HEK293T (cell line): ENCODE results near the gene SMIM36.

Source experiments
- ARNT ChIP-seq: fragments of 450-650 bp; IDR thresholded peaks from 2 replicates; pipeline ENCODE4 v1.6.1; 2017; ENCODE audit warnings: mild to moderate bottlenecking
- BHLHE40 ChIP-seq: fragments of 450-650 bp; IDR thresholded peaks from 2 replicates; pipeline ENCODE4 v1.6.1; 2016; ENCODE audit warnings: mild to moderate bottlenecking, moderate library complexity, borderline replicate concordance
- ELF4 ChIP-seq: fragments of 450-650 bp; IDR thresholded peaks from 2 replicates; pipeline ENCODE4 v1.6.1; 2017; ENCODE audit warnings: antibody characterized with exemption
- FOXA1 ChIP-seq: fragments of 450-650 bp; IDR thresholded peaks from 2 replicates; pipeline ENCODE4 v1.6.1; 2016; ENCODE audit warnings: mild to moderate bottlenecking
- FOXM1 ChIP-seq: fragments of 450-650 bp; IDR thresholded peaks from 2 replicates; pipeline ENCODE4 v1.6.1; 2017; ENCODE audit warnings: mild to moderate bottlenecking, borderline replicate concordance
- HDGF ChIP-seq: fragments of 450-650 bp; IDR thresholded peaks from 2 replicates; pipeline ENCODE4 v1.6.1; 2017; ENCODE audit warnings: antibody characterized with exemption, borderline replicate concordance
- L3MBTL2 ChIP-seq: fragments of 450-650 bp; conservative IDR thresholded peaks from 2 replicates; pipeline ENCODE4 v1.6.1; 2016; ENCODE audit warnings: mild to moderate bottlenecking
- NFRKB ChIP-seq: fragments of 450-650 bp; IDR thresholded peaks from 2 replicates; pipeline ENCODE4 v1.6.1; 2016; ENCODE audit warnings: mild to moderate bottlenecking, moderate library complexity
- PKNOX1 ChIP-seq: fragments of 450-650 bp; IDR thresholded peaks from 2 replicates; pipeline ENCODE4 v1.6.1; 2016
- SP1 ChIP-seq: fragments of 450-650 bp; IDR thresholded peaks from 2 replicates; pipeline ENCODE4 v1.6.1; 2017
- ZNF384 ChIP-seq: fragments of 450-650 bp; IDR thresholded peaks from 2 replicates; pipeline ENCODE4 v1.6.1; 2016

GRCh38 chr17:55487695-55488432 lies 23.4 kb downstream of the SMIM36 start:
- TF ChIP-seq ELF4 (no peak), SP1 (no peak), FOXM1 (no peak), NFRKB (no peak), L3MBTL2 (no peak), HDGF (no peak), FOXA1 (no peak), PKNOX1 (no peak), ARNT (no peak), BHLHE40 (no peak), ZNF384 (no peak)
